ENCODE results near the gene CACNA1C.

Gene CACNA1C

GRCh38 chr12:2013086-2013485 is 39.7 kb upstream of the CACNA1C start:
- H3K4me3 ChIP-seq (ENCODE audit: low read depth, low read length): no peak overlapping the region
- TF ChIP-seq CTCF (IDR thresholded peaks at IDR 0.05; ENCODE audit: low read depth, low read length): no peak

DNA sequence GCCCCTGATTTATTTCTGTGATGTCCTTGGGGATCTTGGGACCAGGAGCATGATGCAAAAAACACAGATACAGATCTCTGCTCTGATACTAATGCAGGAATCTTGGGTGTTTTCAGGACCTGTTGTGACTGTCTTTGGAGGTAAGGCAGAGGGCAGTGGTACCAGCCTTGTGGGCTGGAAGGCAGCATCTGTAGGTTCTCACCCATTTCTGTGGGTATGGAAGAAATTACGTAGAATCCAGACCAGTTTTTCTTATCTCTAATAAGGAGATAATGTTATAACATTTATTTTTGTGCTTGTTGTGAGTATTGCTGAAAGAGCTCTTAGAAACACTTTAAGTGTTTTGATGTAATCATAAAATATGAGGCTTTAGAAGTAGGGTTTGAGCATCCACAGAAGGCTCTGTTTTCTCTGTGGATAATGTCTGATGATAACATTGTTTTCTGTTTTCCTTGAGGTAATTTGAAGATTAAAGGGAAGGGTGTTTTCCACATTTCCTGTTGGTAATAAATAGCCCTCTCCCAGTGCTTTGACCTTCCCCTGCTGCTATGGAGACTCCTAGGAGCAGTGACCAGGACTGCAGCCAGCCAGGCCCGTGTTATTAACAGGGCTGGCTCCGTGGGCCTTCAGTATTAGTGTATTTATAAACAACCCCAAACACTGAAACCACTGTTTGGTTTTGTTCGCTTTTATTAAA is 39.1 kb upstream of the CACNA1C start:
- H3K4me3 ChIP-seq (ENCODE audit: low read depth, low read length): no peak overlapping the region

GRCh38 chr12:2014231-2014630 is 38.6 kb upstream of the CACNA1C start:
- no peak overlapping the region for H3K4me3 ChIP-seq (ENCODE audit: low read depth, low read length)
- TF ChIP-seq CTCF (IDR thresholded peaks at IDR 0.05; ENCODE audit: low read depth, low read length): no peak

More for the DNA sequence above, 39.1 kb upstream of the CACNA1C start:
- no peak for TF ChIP-seq CTCF (IDR thresholded peaks at IDR 0.05; ENCODE audit: low read depth, low read length)

DNA sequence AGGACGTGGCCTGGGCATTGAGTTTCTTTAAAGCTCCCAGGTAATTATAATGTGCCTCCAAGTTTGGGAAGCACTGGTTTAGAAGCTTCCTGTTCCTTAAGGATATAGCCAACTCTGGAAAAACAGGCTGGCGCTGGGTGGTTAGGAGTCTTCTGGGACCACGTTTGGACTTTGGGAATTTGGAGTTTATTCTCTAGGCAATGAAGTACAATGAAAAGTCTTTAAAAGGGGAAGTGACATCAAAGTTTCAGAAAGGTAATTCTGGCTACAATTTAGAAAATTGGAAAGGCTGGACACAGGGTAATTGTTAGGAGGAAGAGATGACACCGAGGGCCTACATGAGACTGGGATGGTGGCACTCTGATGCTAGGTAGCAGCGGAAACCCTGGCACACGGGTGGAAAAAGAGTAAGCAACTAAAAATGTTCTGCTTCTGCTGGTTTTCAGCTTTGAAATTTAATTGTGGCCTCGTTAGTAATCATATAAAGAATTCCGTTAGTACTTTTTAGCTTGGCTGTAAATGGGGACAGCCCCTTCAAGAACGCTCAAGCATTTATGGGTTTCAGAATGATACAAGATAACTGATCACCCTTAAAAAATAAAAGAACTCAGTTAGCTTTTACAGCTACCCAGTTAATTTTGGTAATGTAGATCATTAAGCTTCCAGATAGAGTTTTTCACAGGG is 35.8 kb upstream of the CACNA1C start:
- H3K4me3 ChIP-seq (ENCODE audit: low read depth, low read length): no peak overlapping the region
- no peak for TF ChIP-seq CTCF (IDR thresholded peaks at IDR 0.05; ENCODE audit: low read depth, low read length)

GRCh38 chr12:2017546-2018337 is 35.0 kb upstream of the CACNA1C start:
- no peak for TF ChIP-seq CTCF (IDR thresholded peaks at IDR 0.05; ENCODE audit: low read depth, low read length)
- H3K4me3 ChIP-seq (ENCODE audit: low read depth, low read length): no peak overlapping the region

GRCh38 chr12:2018391-2018790 is 34.4 kb upstream of the CACNA1C start:
- H3K4me3 ChIP-seq (ENCODE audit: low read depth, low read length): no peak overlapping the region
- TF ChIP-seq CTCF (IDR thresholded peaks at IDR 0.05; ENCODE audit: low read depth, low read length): no peak

DNA sequence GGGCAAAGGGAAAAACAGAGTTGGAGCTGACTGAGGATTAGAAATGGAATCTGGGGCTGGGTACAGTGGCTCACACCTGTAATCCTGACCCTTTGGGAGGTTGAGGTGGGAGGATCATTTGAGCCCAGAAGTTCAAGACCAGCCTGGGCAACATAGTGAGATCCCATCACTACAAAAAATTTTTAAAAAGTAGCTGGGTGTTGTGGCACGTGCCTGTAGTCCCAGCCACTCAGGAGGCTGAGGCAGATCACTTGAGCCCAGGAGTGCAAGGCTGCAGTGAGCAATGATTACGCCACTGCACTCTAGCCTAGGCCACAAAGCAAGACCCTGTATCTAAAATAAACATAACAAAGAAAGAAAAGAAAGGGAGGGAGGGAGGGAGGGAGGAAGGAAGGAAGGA is 33.7 kb upstream of the CACNA1C start:
- no peak for TF ChIP-seq CTCF (IDR thresholded peaks at IDR 0.05; ENCODE audit: low read depth, low read length)
- no peak overlapping the region for H3K4me3 ChIP-seq (ENCODE audit: low read depth, low read length)

Measured in WI38 (cell line).